Transverse colon (tissue), 4 donors: Measurements from ENCODE around the gene MND1.

ENCODE experiments used
- CTCF ChIP-seq, 5 experiments: fragments of 200-600 bp in 3 of 5; fragments of 450-650 bp in 2 of 5; sonication (generic) in 3 of 5; IDR thresholded peaks; 1 replicate in 2 of 5; 2 replicates in 3 of 5; pipeline ENCODE4 v1.5.1; 2016 to 2017; ENCODE audit warnings: antibody characterized with exemption in 5 of 5, inconsistent platforms in 3 of 5, mild to moderate bottlenecking in 2 of 5, moderate library complexity in 1 of 5
- EP300 ChIP-seq: sonication (generic); formaldehyde crosslinking; IDR thresholded peaks from one replicate; pipeline ENCODE4 v1.6.1; 2017; ENCODE audit warnings: antibody characterized with exemption, low read depth
- POLR2A ChIP-seq: fragments of 450-650 bp; IDR thresholded peaks from one replicate; pipeline ENCODE4 v1.6.1; 2016; ENCODE audit warnings: antibody characterized with exemption, mild to moderate bottlenecking, moderate library complexity
- POLR2AphosphoS5 ChIP-seq, 3 donors: sonication (generic); formaldehyde crosslinking; IDR thresholded peaks; one replicate each; pipeline ENCODE4 v1.6.1; 2016; ENCODE audit warnings: antibody characterized with exemption in 3 of 3

DNA sequence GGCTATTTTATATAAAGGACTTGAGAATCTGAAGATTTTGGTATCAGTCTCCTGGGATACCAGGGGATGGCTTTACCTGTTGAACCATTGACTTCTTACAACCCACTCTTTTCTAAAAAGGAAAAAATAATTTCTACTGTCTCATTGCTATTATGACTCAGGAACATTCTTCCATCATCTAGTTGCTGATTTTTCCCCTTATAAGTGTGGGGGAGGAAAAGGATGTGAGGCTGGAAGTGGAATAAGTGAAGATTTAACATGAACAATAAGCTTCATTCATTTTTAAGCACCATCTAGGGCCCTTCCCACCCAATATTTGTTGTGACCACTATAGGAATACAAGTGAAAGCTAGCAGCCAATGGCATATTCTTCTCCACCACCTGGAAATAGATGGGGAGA is 10.6 kb upstream of the MND1 start:
- TF ChIP-seq CTCF (IDR thresholded peaks at IDR 0.05) (no peak), POLR2AphosphoS5 (IDR thresholded peaks at IDR 0.05) (no peak), POLR2A (no peak), EP300 (no peak)
